HUES48 (cell line): ENCODE measurements around the gene ZFYVE19.

Source experiments
- H3K27ac ChIP-seq: one replicate; pipeline ENCODE4 v1.7.0; 2013; ENCODE audit warnings: low read depth, low read length, inconsistent platforms
- H3K27me3 ChIP-seq: 2 replicates; pipeline ENCODE4 v1.6.1; 2013; ENCODE audit warnings: mild to moderate bottlenecking, low read length; ENCODE audit not compliant: control insufficient read depth, insufficient read depth
- H3K36me3 ChIP-seq: 2 replicates; pipeline ENCODE4 v1.6.1; 2013; ENCODE audit warnings: low read length; ENCODE audit not compliant: control insufficient read depth, insufficient read depth
- H3K4me1 ChIP-seq: 2 replicates; pipeline ENCODE4 v1.6.1; 2013; ENCODE audit warnings: mild to moderate bottlenecking, low read length; ENCODE audit not compliant: control insufficient read depth, insufficient read depth
- H3K4me3 ChIP-seq: 2 replicates; pipeline ENCODE4 v1.5.1; 2013; ENCODE audit warnings: mild to moderate bottlenecking, low read depth, low read length
- H3K9ac ChIP-seq: 2 replicates; pipeline ENCODE4 v1.6.1; 2013; ENCODE audit warnings: mild to moderate bottlenecking, low read depth, low read length, moderate library complexity
- H3K9me3 ChIP-seq: 2 replicates; pipeline ENCODE4 v1.6.1; 2013; ENCODE audit warnings: low read length; ENCODE audit not compliant: control insufficient read depth, insufficient read depth

The ZFYVE19 gene

GRCh38 chr15:40823572-40824343, 16.9 kb downstream of the ZFYVE19 start:
- Histone ChIP-seq H3K9me3 (no peaks in the 10 kb centered on the region), H3K4me3 (no peak overlapping the region), H3K36me3 (no peaks in the 10 kb centered on the region), H3K9ac (no peak overlapping the region), H3K4me1 (no peaks in the 10 kb centered on the region), H3K27ac (no peak overlapping the region), H3K27me3 (no peaks in the 10 kb centered on the region)

- Histone ChIP-seq H3K27ac (no peak overlapping the region), H3K9ac (no peak overlapping the region), H3K4me3 (no peak overlapping the region), H3K36me3 (no peaks in the 10 kb centered on the region), H3K4me1 (no peaks in the 10 kb centered on the region), H3K9me3 (no peaks in the 10 kb centered on the region), H3K27me3 (no peaks in the 10 kb centered on the region)
Observed at GRCh38 chr15:40825661-40826422, 19.0 kb downstream of the ZFYVE19 start.

DNA sequence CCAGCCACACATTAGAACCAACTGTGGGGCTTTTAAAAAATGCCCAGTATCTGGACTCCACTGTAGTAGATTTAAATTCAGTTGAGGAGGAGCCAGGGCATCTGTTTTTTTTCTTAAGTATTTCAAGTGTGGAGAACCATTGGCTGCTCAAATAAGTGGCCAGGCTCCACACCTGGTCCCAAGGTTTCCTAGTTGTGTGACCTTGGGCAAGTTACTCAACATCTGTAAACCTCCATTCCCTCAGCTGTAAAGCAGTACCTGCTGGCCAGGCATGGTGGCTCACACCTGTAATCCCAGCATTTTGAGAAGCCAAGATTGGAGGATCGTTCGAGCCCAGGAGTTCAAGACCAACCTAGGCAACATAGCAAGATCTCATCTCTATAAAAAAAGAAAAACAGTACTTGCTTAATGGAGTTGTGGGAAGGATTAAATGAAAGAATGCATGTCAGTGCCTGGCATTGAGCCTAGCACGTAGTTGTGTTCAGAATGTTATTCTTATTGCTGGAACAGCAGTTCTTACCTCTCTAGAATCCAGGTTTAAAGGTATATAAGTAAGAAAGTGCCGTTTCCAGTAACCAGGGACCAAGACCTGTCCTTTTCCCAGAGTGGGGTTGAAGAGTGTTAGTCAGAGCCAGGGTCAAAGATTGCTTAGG, 19.7 kb downstream of the ZFYVE19 start:
- Histone ChIP-seq H3K27ac (no peak overlapping the region), H3K4me3 (no peak overlapping the region), H3K36me3 (no peaks in the 10 kb centered on the region), H3K9ac (no peak overlapping the region), H3K4me1 (no peaks in the 10 kb centered on the region), H3K27me3 (no peaks in the 10 kb centered on the region), H3K9me3 (no peaks in the 10 kb centered on the region)

GRCh38 chr15:40828447-40829036, 21.7 kb downstream of the ZFYVE19 start, which contains the start of gene PPP1R14D:
PPP1R14D (minus strand) TSS chr15:40828708; CDS start chr15:40828641, 67 bp downstream.
- no peak within 1 kb of the TSS for H3K27ac ChIP-seq
- no peak within 1 kb of the TSS for H3K4me3 ChIP-seq
- no peaks in the 10 kb centered on the region for H3K36me3 ChIP-seq
- no peaks in the 10 kb centered on the region for H3K9me3 ChIP-seq
- no peaks in the 10 kb centered on the region for H3K4me1 ChIP-seq
- H3K27me3 ChIP-seq: no peaks in the 10 kb centered on the region
- H3K9ac ChIP-seq: no peak within 1 kb of the TSS

GRCh38 chr15:40829115-40829514, 22.2 kb downstream of the ZFYVE19 start:
- Histone ChIP-seq H3K4me1 (no peaks in the 10 kb centered on the region), H3K27ac (no peak overlapping the region), H3K9ac (no peak overlapping the region), H3K9me3 (no peaks in the 10 kb centered on the region), H3K27me3 (no peaks in the 10 kb centered on the region), H3K4me3 (no peak overlapping the region), H3K36me3 (no peaks in the 10 kb centered on the region)

DNA sequence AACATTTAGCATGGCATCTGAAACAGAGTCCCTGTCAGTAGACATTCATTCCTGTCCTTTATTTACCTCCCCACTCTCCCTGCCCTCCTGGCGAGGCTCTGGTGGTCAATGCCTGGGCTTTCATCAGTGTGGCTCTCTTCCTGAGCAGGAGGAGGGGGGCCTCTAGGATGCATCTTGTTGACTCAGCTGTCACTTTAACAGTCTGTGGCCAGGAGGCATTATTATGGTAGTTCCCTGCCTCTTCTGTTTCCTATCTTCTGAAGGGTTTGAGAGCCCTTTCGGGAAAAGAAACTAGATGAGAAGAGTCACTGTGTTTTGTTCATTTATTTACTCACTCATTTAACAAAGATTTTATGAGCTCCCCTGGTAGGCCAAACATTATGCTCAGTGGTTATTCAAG, 24.0 kb downstream of the ZFYVE19 start:
- Histone ChIP-seq H3K4me3 (no peak overlapping the region), H3K27me3 (no peaks in the 10 kb centered on the region), H3K36me3 (no peaks in the 10 kb centered on the region), H3K9ac (no peak overlapping the region), H3K9me3 (no peaks in the 10 kb centered on the region), H3K4me1 (no peaks in the 10 kb centered on the region), H3K27ac (peak overlapping the region; percentile 2)

GRCh38 chr15:40831861-40832260, 25.0 kb downstream of the ZFYVE19 start:
- H3K9me3 ChIP-seq: no peaks in the 10 kb centered on the region
- no peak overlapping the region for H3K9ac ChIP-seq
- H3K4me3 ChIP-seq: no peak overlapping the region
- no peaks in the 10 kb centered on the region for H3K27me3 ChIP-seq
- H3K36me3 ChIP-seq: no peaks in the 10 kb centered on the region
- H3K27ac ChIP-seq: no peak overlapping the region
- H3K4me1 ChIP-seq: no peaks in the 10 kb centered on the region

DNA sequence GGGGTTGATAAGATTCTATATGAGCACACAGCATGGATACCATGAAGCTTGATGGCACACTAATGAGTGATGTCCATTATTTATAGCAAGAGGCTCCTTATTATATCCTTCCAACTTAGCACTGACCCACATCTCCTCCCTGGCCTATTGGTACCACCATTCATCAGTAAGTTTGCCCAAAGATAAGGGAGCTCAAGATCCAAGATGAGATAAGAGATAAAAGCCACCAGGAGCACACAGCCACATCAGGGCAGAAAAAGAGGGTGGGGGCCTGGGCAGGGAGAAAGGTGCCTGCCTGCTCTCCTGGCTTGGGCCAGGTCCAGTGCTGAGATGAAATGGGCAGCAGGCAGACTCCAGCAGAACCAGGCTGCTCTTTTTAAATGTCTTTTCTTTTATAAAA, 26.0 kb downstream of the ZFYVE19 start:
- no peak overlapping the region for H3K9ac ChIP-seq

DNA sequence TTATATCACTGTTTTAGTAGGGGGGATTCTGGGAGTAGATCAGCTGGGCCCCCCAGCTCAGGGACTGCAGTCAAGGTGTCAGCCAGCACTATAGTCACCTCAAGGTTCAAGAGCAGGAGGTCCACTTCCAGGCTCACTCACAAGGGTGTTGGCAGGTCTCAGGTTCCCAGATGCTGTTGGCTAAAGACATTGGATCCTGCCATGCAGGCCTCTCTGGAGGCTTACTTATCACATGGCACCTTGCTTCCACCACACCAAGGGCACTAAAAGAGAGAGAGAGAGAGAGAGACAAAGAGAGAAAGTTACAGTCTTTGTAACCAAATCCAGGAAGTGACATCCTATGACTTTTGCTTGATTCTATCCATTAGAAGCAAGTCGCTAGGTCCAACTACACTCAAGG, 29.1 kb downstream of the ZFYVE19 start:
- no peak overlapping the region for H3K4me3 ChIP-seq
- no peak overlapping the region for H3K27ac ChIP-seq
- H3K4me1 ChIP-seq: no peaks in the 10 kb centered on the region

More for the DNA sequence above, 26.0 kb downstream of the ZFYVE19 start:
- Histone ChIP-seq H3K36me3 (no peaks in the 10 kb centered on the region), H3K4me3 (no peak overlapping the region), H3K9me3 (no peaks in the 10 kb centered on the region), H3K4me1 (no peaks in the 10 kb centered on the region), H3K27ac (no peak overlapping the region), H3K27me3 (no peaks in the 10 kb centered on the region)

GRCh38 chr15:40838756-40839155, 31.9 kb downstream of the ZFYVE19 start:
- 0 out of 2 replicates have a peak, but pooled peaks cover 5% of the 10 kb centered on the region for H3K4me1 ChIP-seq
- no peak overlapping the region for H3K9ac ChIP-seq
- no peaks in the 10 kb centered on the region for H3K27me3 ChIP-seq
- H3K9me3 ChIP-seq: no peaks in the 10 kb centered on the region
- H3K36me3 ChIP-seq: no peaks in the 10 kb centered on the region
- H3K27ac ChIP-seq: no peak overlapping the region
- H3K4me3 ChIP-seq: no peak overlapping the region

More for the DNA sequence above, 29.1 kb downstream of the ZFYVE19 start:
- no peaks in the 10 kb centered on the region for H3K27me3 ChIP-seq
- H3K36me3 ChIP-seq: no peaks in the 10 kb centered on the region
- no peaks in the 10 kb centered on the region for H3K9me3 ChIP-seq
- H3K9ac ChIP-seq: no peak overlapping the region
